A549 treated with RU486 at 1 μM for 4 hours (cell line): ENCODE measurements around the gene SECISBP2. TPM values are rescaled to one million over a fixed set of nuclear protein-coding genes. Genes with fewer than 3 reads are reported as not detected.

Experiments used
- total RNA-seq: library from RNA; stranded (reverse); fragments of 200-300 nt; extraction: Qiagen RNA extraction; gene quantifications from 5 replicates; pipeline ENCODE4 v1.2.3, GENCODE V29; 2022; ENCODE audit warnings: low read depth

The SECISBP2 gene, protein sequence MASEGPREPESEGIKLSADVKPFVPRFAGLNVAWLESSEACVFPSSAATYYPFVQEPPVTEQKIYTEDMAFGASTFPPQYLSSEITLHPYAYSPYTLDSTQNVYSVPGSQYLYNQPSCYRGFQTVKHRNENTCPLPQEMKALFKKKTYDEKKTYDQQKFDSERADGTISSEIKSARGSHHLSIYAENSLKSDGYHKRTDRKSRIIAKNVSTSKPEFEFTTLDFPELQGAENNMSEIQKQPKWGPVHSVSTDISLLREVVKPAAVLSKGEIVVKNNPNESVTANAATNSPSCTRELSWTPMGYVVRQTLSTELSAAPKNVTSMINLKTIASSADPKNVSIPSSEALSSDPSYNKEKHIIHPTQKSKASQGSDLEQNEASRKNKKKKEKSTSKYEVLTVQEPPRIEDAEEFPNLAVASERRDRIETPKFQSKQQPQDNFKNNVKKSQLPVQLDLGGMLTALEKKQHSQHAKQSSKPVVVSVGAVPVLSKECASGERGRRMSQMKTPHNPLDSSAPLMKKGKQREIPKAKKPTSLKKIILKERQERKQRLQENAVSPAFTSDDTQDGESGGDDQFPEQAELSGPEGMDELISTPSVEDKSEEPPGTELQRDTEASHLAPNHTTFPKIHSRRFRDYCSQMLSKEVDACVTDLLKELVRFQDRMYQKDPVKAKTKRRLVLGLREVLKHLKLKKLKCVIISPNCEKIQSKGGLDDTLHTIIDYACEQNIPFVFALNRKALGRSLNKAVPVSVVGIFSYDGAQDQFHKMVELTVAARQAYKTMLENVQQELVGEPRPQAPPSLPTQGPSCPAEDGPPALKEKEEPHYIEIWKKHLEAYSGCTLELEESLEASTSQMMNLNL
- 13.4 to 21.1 TPM (median 19.5 TPM) in 5 replicates for total RNA-seq

DNA sequence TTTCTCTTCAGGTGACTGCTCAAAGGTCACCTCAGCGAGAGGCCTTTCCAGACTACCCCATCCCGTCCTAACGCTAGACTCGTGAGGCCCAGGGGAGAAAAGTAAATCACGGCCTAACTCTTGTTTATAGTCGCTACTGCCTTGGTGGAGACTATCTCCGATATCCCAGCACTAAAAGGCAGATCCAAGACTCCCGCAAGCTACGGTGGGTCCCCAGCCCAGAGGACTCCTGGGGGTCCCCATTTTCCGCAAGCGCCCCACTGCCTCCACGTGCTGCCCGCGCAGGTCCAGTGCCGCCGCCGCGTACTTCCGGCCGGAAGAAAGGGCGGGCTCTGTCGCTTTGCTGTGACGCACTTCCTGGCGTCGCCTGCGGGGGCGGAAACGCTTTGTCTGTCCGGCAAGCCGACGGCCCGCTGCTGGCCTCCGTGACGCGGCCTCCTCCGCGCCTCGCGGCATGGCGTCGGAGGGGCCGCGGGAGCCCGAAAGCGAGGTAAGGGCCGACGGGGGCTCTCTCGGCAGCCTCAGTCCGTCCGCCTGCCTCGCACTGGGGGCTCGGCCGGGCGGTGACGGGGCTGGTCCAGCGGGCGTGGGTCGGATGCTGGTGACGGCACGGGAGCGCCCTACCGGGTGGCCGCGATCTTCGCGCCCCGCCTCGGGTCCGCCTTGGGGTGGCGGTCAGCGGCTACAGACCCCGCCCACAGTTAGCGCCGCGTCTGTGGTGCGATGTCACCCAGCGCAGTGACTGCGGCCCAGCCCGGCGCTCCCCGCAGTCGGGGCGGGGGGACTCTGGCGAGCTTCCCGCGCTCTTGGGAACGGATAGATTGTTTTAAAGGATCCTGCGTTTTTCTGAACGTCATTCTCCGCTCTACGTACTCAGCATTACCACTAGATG is at the start of gene SECISBP2:
SECISBP2 (plus strand) TSS at position 378 of the 892 bp plus-strand sequence; CDS start at position 455, 77 bp downstream.

DNA sequence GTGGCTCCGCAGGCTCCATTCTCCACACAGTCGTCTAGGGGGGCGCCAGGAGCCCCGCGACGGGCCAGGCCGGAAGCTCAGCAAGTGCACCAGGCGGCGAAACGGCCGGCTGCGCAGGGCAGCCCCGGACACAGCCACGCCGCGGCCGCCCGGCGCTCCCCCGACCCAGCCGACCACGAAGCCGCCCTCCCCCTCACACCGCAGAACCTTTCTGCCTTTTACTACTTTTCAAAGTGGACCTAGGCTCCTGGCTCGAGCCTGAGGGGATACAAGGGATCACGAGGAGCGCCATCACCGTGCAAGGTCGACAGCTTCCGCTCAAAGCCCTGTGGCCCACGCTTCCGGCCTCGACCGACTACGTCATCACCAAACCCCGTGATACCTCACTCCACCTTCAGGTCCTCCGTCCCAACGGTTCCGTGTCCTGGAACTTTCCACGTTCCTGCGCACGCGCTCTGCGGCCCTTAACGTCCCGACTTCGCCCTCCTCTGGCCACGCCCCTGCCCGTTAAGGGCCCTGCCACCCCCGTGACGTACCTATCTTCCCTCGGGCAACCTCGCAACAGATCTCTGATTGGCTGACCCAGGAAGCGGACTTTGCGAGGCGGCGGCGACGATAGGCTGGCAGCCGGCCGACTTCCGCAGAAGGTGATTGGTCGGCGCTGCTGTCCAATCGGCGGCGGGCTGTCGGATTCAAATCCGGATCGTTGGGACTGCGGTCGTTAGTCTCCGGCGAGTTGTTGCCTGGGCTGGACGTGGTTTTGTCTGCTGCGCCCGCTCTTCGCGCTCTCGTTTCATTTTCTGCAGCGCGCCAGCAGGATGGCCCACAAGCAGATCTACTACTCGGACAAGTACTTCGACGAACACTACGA is 7.6 kb upstream of the SECISBP2 start, which contains the start of gene CKS2:
CKS2 (plus strand) TSS at position 721 of the 871 bp plus-strand sequence; CDS start at position 819, 98 bp downstream.

Other genes starting within 250 kb of the SECISBP2 start
- gene SHC3, start 139.7 kb upstream of the SECISBP2 start, total RNA-seq: 0.39 to 0.57 TPM (median 0.46 TPM) in 5 replicates
- gene CKS2, start 7.3 kb upstream of the SECISBP2 start, total RNA-seq: 322 to 465 TPM (median 422 TPM) in 5 replicates
- 3.8 to 6.7 TPM (median 4.9 TPM) in 5 replicates for gene SEMA4D, start 179.6 kb downstream of the SECISBP2 start, total RNA-seq